Thoracic aorta (tissue), 2 donors: Measurements from ENCODE around the gene COL6A2. TPM values are rescaled to one million over a fixed set of nuclear protein-coding genes. Genes with fewer than 3 reads are reported as not detected.
"Not testable (repeated sequence)": the region's sequence is repeated elsewhere in the genome, so short reads cannot be mapped to it uniquely, and the experiment has no call there.

Experiments
- ATAC-seq: fragments of 150-250 bp; one replicate; pipeline ENCODE4 v1.8.0; 2017; ENCODE audit warnings: low read depth; ENCODE audit not compliant: insufficient number of reproducible peaks, low FRiP score
- DNase-seq: peaks from one replicate; pipeline ENCODE4 v3.0.0-alpha.2; 2020; ENCODE audit warnings: low spot score
- H3K27ac ChIP-seq, 2 donors: fragments of 200-600 bp; sonication (generic); 1 replicate in 1 of 2; 2 replicates in 1 of 2; pipeline ENCODE4 v1.5.1; 2016; ENCODE audit warnings: mild to moderate bottlenecking in 2 of 2, moderate library complexity in 2 of 2
- H3K27me3 ChIP-seq: fragments of 200-600 bp; sonication (generic); replicated peaks from 2 replicates; pipeline ENCODE4 v1.6.0; 2016; ENCODE audit warnings: mild to moderate bottlenecking; ENCODE audit not compliant: insufficient read depth
- H3K36me3 ChIP-seq: fragments of 200-600 bp; sonication (generic); one replicate; pipeline ENCODE4 v1.5.1; 2016
- H3K4me1 ChIP-seq, 2 donors: fragments of 200-600 bp; sonication (generic); 1 replicate in 1 of 2; 2 replicates in 1 of 2; pipeline versions ENCODE4 v1.5.1 to v1.6.0; 2016; ENCODE audit warnings: low read depth in 2 of 2, mild to moderate bottlenecking in 1 of 2; ENCODE audit not compliant: control insufficient read depth in 1 of 2
- H3K4me3 ChIP-seq: fragments of 200-600 bp; sonication (generic); 2 replicates; pipeline ENCODE4 v1.5.1; 2016; ENCODE audit warnings: mild to moderate bottlenecking
- H3K9me3 ChIP-seq: fragments of 200-600 bp; sonication (generic); 2 replicates; pipeline ENCODE4 v1.5.1; 2016
- total RNA-seq, 2 donors: library from RNA; depleted of rRNA; stranded (reverse); fragments of >200 nt; gene quantifications; one replicate each; pipeline versions ENCODE4 v1.1.0 to v1.2.3, GENCODE V29; 2016
- TF ChIP-seq, protein P1 (sequence below): fragments of 200-600 bp; sonication (generic); IDR thresholded peaks from one replicate; pipeline ENCODE4 v1.5.1; 2019; ENCODE audit warnings: antibody characterized with exemption

The COL6A2 gene
- total RNA-seq, 2 donors from 2014 or later, result 1,835 to 1,885 TPM

GRCh38 chr21:46083791-46084561 is 13.9 kb upstream of the COL6A2 start:
- Histone ChIP-seq H3K4me1 (peaks cover 9 to 31% of the 10 kb centered on the region in 2 donors), H3K27ac (no peak overlapping the region), H3K27me3 (no peaks in the 10 kb centered on the region), H3K9me3 (no peaks in the 10 kb centered on the region), H3K4me3 (no peak overlapping the region), H3K36me3 (no peaks in the 10 kb centered on the region)
- ATAC-seq, result no peak
- TF ChIP-seq, protein P1, sequence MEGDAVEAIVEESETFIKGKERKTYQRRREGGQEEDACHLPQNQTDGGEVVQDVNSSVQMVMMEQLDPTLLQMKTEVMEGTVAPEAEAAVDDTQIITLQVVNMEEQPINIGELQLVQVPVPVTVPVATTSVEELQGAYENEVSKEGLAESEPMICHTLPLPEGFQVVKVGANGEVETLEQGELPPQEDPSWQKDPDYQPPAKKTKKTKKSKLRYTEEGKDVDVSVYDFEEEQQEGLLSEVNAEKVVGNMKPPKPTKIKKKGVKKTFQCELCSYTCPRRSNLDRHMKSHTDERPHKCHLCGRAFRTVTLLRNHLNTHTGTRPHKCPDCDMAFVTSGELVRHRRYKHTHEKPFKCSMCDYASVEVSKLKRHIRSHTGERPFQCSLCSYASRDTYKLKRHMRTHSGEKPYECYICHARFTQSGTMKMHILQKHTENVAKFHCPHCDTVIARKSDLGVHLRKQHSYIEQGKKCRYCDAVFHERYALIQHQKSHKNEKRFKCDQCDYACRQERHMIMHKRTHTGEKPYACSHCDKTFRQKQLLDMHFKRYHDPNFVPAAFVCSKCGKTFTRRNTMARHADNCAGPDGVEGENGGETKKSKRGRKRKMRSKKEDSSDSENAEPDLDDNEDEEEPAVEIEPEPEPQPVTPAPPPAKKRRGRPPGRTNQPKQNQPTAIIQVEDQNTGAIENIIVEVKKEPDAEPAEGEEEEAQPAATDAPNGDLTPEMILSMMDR, result no peak
- no peak for DNase-seq

DNA sequence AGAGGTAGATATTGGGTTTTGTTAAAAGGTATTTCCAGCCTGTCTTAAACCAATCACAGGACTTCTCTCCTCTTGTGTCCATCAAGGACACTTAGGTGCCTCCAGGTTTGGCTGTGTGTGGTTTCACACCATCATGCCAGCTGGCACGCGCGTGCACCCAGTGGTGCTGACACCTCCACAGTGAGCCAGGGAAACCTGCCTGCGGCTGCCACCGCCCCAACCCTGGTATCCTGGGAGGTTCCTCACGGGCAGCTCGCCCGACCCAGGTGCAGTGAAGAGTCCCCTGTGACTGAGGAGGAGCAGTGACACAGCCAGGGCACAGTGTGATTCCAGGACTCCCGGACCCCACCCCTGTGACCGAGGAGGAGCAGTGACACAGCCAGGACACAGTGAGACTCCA is 13.2 kb upstream of the COL6A2 start:
- peaks cover 8 to 23% of the 10 kb centered on the region in 2 donors for H3K4me1 ChIP-seq
- no peak overlapping the region for H3K27ac ChIP-seq
- H3K9me3 ChIP-seq, result no peaks in the 10 kb centered on the region
- no peak for DNase-seq
- H3K27me3 ChIP-seq, result no peaks in the 10 kb centered on the region
- TF ChIP-seq, protein P1, result no peak
- H3K36me3 ChIP-seq, result no peaks in the 10 kb centered on the region
- ATAC-seq, result no peak
- no peak overlapping the region for H3K4me3 ChIP-seq

GRCh38 chr21:46085259-46085658 is 12.7 kb upstream of the COL6A2 start:
- DNase-seq, H3K36me3 ChIP-seq, H3K9me3 ChIP-seq, H3K27ac ChIP-seq, ATAC-seq, H3K27me3 ChIP-seq, H3K4me3 ChIP-seq: not testable (repeated sequence)
- peaks cover 6 to 18% of the 10 kb centered on the region in 2 donors for H3K4me1 ChIP-seq

- no peak for ATAC-seq
- Histone ChIP-seq H3K27ac (no peak overlapping the region), H3K27me3 (no peaks in the 10 kb centered on the region), H3K4me3 (no peak overlapping the region), H3K36me3 (no peaks in the 10 kb centered on the region), H3K9me3 (no peaks in the 10 kb centered on the region), H3K4me1 (peaks cover 5 to 12% of the 10 kb centered on the region in 2 donors)
- no peak for DNase-seq
- TF ChIP-seq, protein P1, result no peak
Observed at GRCh38 chr21:46087641-46088040, 10.3 kb upstream of the COL6A2 start.

DNA sequence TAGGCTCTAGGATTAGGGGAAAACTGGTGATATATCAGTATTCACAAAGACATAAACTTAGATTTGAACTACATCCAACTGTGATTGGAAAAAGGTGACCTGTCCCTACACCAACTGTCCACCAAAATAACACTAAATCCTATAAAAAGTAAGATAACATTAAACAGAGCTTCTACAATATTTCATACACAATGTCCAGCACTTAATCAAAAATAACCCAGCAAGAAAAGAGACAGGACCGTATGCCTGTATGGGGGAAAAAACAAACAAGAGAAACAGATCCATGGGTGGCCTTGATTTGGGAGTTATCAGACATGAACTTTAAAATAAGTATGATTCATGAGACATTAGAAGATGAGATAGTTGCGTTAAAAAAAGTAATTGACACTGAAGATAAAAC is 9.7 kb upstream of the COL6A2 start:
- TF ChIP-seq, protein P1, result no peak
- no peak for DNase-seq
- Histone ChIP-seq H3K36me3 (no peaks in the 10 kb centered on the region), H3K9me3 (no peaks in the 10 kb centered on the region), H3K4me3 (no peak overlapping the region), H3K4me1 (peaks cover 11 to 18% of the 10 kb centered on the region in 2 donors), H3K27ac (no peak overlapping the region), H3K27me3 (no peaks in the 10 kb centered on the region)
- ATAC-seq, result no peak
